T-helper 17 cell (primary cell): Measurements from ENCODE around the gene CALML6. TPM values are rescaled to one million over a fixed set of nuclear protein-coding genes. Genes with fewer than 3 reads are reported as not detected.

ENCODE experiments used
- total RNA-seq, 4 donors: library from RNA in 2 of 4; stranded (reverse) in 2 of 4; gene quantifications; one replicate each; pipeline ENCODE4 v1.2.3 and lab custom pipeline; 2022 to 2026

CALML6 gene
- total RNA-seq, 2 donors from 2014 or later = 0.35 to 0.55 TPM

Other genes starting within 250 kb of the CALML6 start
- 10 to 100 TPM; 67.5 to 87.3 TPM for gene SLC35E2B, start 222.5 kb upstream of the CALML6 start, total RNA-seq
- gene CDK11A, start 190.9 kb upstream of the CALML6 start, total RNA-seq = 100 to 1,000 TPM; 218 to 232 TPM
- gene NADK, start 136.8 kb upstream of the CALML6 start, total RNA-seq = 10 to 100 TPM; 54.8 to 61.5 TPM
- gene GNB1, start 24.2 kb upstream of the CALML6 start, total RNA-seq = 100 to 1,000 TPM; 236 to 255 TPM
- under 1 TPM in 1 of 2 donors, not detected in 1; 0.52 TPM for gene TMEM52, start 4.0 kb downstream of the CALML6 start, total RNA-seq
- not detected for gene CFAP74, start 88.5 kb downstream of the CALML6 start, total RNA-seq
- under 1 TPM in 1 of 2 donors, not detected in 1; 0.17 TPM for gene GABRD, start 104.1 kb downstream of the CALML6 start, total RNA-seq
- gene PRKCZ, start 135.2 kb downstream of the CALML6 start, total RNA-seq = 10 to 100 TPM; 26.0 to 33.5 TPM